HEK293 (cell line): ENCODE results near the gene TRAPPC12.

Source experiments
- CTCF ChIP-seq: fragments of 450-650 bp; formaldehyde crosslinking; IDR thresholded peaks from 2 replicates; pipeline ENCODE4 v1.5.1; 2016; ENCODE audit warnings: missing biosample characterization, missing genetic modification characterization
- HIC1 ChIP-seq: fragments of 450-650 bp; formaldehyde crosslinking; IDR thresholded peaks from 2 replicates; pipeline ENCODE4 v1.5.1; 2016; ENCODE audit warnings: missing biosample characterization, missing genetic modification characterization
- OVOL3 ChIP-seq: fragments of 450-650 bp; formaldehyde crosslinking; IDR thresholded peaks from 2 replicates; pipeline ENCODE4 v1.5.1; 2016; ENCODE audit warnings: missing biosample characterization, missing genetic modification characterization
- PRDM1 ChIP-seq: fragments of 450-650 bp; formaldehyde crosslinking; IDR thresholded peaks from 2 replicates; pipeline ENCODE4; 2016; ENCODE audit warnings: missing biosample characterization, missing genetic modification characterization
- PRDM10 ChIP-seq: fragments of 450-650 bp; formaldehyde crosslinking; IDR thresholded peaks from 2 replicates; pipeline ENCODE4 v1.5.1; 2016; ENCODE audit warnings: missing biosample characterization, missing genetic modification characterization
- ZNF157 ChIP-seq: fragments of 450-650 bp; formaldehyde crosslinking; IDR thresholded peaks from 2 replicates; pipeline ENCODE4 v1.5.1; 2016; ENCODE audit warnings: missing biosample characterization, missing genetic modification characterization
- ZNF184 ChIP-seq: fragments of 450-650 bp; IDR thresholded peaks from 2 replicates; pipeline ENCODE4 v1.5.1; 2018; ENCODE audit warnings: missing biosample characterization, mild to moderate bottlenecking, missing genetic modification characterization
- ZNF19 ChIP-seq: fragments of 450-650 bp; formaldehyde crosslinking; IDR thresholded peaks from 2 replicates; pipeline ENCODE4; 2016; ENCODE audit warnings: missing biosample characterization, missing genetic modification characterization, low read depth
- ZNF2 ChIP-seq: fragments of 450-650 bp; formaldehyde crosslinking; IDR thresholded peaks from 2 replicates; pipeline ENCODE4 v1.5.1; 2016; ENCODE audit warnings: missing biosample characterization, missing genetic modification characterization
- ZNF521 ChIP-seq: fragments of 450-650 bp; formaldehyde crosslinking; IDR thresholded peaks from 2 replicates; pipeline ENCODE4 v1.5.1; 2017; ENCODE audit warnings: missing biosample characterization, mild to moderate bottlenecking, missing genetic modification characterization
- ZNF624 ChIP-seq: fragments of 450-650 bp; formaldehyde crosslinking; IDR thresholded peaks from 2 replicates; pipeline ENCODE4 v1.5.1; 2017; ENCODE audit warnings: missing biosample characterization, missing genetic modification characterization
- ZNF677 ChIP-seq: fragments of 450-650 bp; IDR thresholded peaks from 2 replicates; pipeline ENCODE4 v1.5.0; 2018; ENCODE audit warnings: missing biosample characterization, mild to moderate bottlenecking, missing genetic modification characterization, moderate library complexity
- ZNF76 ChIP-seq: fragments of 450-650 bp; formaldehyde crosslinking; IDR thresholded peaks from 2 replicates; pipeline ENCODE4; 2016; ENCODE audit warnings: low read depth, missing biosample characterization, missing genetic modification characterization, borderline replicate concordance
- ZNF791 ChIP-seq: fragments of 450-650 bp; formaldehyde crosslinking; IDR thresholded peaks from 2 replicates; pipeline ENCODE4 v1.5.1; 2016; ENCODE audit warnings: missing biosample characterization, missing genetic modification characterization
- ZNF843 ChIP-seq: fragments of 450-650 bp; formaldehyde crosslinking; IDR thresholded peaks from 2 replicates; pipeline ENCODE4 v1.5.1; 2016; ENCODE audit warnings: missing biosample characterization, missing genetic modification characterization
- ZSCAN18 ChIP-seq: fragments of 450-650 bp; formaldehyde crosslinking; IDR thresholded peaks from 2 replicates; pipeline ENCODE4 v1.5.1; 2016; ENCODE audit warnings: missing biosample characterization, missing genetic modification characterization
- TF ChIP-seq, protein P1 (sequence below): sonication (generic); formaldehyde crosslinking; IDR thresholded peaks from 2 replicates; pipeline ENCODE4 v1.8.1; 2022; ENCODE audit warnings: mild to moderate bottlenecking, moderate library complexity, missing genetic modification reagents
- TF ChIP-seq, protein P2 (sequence below): fragments of 450-650 bp; formaldehyde crosslinking; IDR thresholded peaks from 2 replicates; pipeline ENCODE4 v1.5.1; 2017; ENCODE audit warnings: missing biosample characterization, missing genetic modification characterization
- TF ChIP-seq, protein P3 (sequence below): fragments of 450-650 bp; formaldehyde crosslinking; IDR thresholded peaks from 2 replicates; pipeline ENCODE4 v1.5.1; 2016; ENCODE audit warnings: missing biosample characterization, missing genetic modification characterization, low read depth
- TF ChIP-seq, protein P4 (sequence below): fragments of 450-650 bp; formaldehyde crosslinking; IDR thresholded peaks from 2 replicates; pipeline ENCODE4 v1.5.0; 2017; ENCODE audit warnings: missing biosample characterization, missing genetic modification characterization, borderline replicate concordance

The TRAPPC12 gene

GRCh38 chr2:3379647-3380534, at the start of gene TRAPPC12 (continued):
- no peak for TF ChIP-seq ZNF19
- no peak for TF ChIP-seq ZNF624 (tag by site-specific recombination)
- TF ChIP-seq ZSCAN18, result no peak
- TF ChIP-seq, protein P1, sequence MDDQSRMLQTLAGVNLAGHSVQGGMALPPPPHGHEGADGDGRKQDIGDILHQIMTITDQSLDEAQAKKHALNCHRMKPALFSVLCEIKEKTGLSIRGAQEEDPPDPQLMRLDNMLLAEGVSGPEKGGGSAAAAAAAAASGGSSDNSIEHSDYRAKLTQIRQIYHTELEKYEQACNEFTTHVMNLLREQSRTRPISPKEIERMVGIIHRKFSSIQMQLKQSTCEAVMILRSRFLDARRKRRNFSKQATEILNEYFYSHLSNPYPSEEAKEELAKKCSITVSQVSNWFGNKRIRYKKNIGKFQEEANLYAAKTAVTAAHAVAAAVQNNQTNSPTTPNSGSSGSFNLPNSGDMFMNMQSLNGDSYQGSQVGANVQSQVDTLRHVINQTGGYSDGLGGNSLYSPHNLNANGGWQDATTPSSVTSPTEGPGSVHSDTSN (CRISPR knock-in tag), result peak; percentile 87; the same call in 1 of the 2 replicates
- no peak for TF ChIP-seq ZNF677 (tag by site-specific recombination)
- TF ChIP-seq ZNF521 (tag by site-specific recombination), result no peak
- peak; percentile 31; the same call in 1 of the 2 replicates for TF ChIP-seq ZNF2 (tag by site-specific recombination)
- TF ChIP-seq HIC1 (tag by site-specific recombination), result peak; percentile 47; the same call in 1 of the 2 replicates
- 0 out of 2 replicates have a peak, but pooled peaks have one; percentile 42 for TF ChIP-seq ZNF843 (tag by site-specific recombination)
- peak; percentile 96 for TF ChIP-seq CTCF (tag by site-specific recombination)
- no peak for TF ChIP-seq PRDM1 (tag by site-specific recombination)
- no peak for TF ChIP-seq OVOL3 (tag by site-specific recombination)
- TF ChIP-seq, protein P2, sequence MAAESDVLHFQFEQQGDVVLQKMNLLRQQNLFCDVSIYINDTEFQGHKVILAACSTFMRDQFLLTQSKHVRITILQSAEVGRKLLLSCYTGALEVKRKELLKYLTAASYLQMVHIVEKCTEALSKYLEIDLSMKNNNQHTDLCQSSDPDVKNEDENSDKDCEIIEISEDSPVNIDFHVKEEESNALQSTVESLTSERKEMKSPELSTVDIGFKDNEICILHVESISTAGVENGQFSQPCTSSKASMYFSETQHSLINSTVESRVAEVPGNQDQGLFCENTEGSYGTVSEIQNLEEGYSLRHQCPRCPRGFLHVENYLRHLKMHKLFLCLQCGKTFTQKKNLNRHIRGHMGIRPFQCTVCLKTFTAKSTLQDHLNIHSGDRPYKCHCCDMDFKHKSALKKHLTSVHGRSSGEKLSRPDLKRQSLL (tag by site-specific recombination), result no peak
- no peak for TF ChIP-seq ZNF791 (tag by site-specific recombination)
- no peak for TF ChIP-seq ZNF157 (tag by site-specific recombination)
- TF ChIP-seq, protein P3, sequence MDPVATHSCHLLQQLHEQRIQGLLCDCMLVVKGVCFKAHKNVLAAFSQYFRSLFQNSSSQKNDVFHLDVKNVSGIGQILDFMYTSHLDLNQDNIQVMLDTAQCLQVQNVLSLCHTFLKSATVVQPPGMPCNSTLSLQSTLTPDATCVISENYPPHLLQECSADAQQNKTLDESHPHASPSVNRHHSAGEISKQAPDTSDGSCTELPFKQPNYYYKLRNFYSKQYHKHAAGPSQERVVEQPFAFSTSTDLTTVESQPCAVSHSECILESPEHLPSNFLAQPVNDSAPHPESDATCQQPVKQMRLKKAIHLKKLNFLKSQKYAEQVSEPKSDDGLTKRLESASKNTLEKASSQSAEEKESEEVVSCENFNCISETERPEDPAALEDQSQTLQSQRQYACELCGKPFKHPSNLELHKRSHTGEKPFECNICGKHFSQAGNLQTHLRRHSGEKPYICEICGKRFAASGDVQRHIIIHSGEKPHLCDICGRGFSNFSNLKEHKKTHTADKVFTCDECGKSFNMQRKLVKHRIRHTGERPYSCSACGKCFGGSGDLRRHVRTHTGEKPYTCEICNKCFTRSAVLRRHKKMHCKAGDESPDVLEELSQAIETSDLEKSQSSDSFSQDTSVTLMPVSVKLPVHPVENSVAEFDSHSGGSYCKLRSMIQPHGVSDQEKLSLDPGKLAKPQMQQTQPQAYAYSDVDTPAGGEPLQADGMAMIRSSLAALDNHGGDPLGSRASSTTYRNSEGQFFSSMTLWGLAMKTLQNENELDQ (tag by site-specific recombination), result no peak
- no peak for TF ChIP-seq PRDM10 (tag by site-specific recombination)
- no peak for TF ChIP-seq ZNF184
- no peak for TF ChIP-seq ZNF76 (tag by site-specific recombination)
- TF ChIP-seq, protein P4, sequence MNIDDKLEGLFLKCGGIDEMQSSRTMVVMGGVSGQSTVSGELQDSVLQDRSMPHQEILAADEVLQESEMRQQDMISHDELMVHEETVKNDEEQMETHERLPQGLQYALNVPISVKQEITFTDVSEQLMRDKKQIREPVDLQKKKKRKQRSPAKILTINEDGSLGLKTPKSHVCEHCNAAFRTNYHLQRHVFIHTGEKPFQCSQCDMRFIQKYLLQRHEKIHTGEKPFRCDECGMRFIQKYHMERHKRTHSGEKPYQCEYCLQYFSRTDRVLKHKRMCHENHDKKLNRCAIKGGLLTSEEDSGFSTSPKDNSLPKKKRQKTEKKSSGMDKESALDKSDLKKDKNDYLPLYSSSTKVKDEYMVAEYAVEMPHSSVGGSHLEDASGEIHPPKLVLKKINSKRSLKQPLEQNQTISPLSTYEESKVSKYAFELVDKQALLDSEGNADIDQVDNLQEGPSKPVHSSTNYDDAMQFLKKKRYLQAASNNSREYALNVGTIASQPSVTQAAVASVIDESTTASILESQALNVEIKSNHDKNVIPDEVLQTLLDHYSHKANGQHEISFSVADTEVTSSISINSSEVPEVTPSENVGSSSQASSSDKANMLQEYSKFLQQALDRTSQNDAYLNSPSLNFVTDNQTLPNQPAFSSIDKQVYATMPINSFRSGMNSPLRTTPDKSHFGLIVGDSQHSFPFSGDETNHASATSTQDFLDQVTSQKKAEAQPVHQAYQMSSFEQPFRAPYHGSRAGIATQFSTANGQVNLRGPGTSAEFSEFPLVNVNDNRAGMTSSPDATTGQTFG (tag by site-specific recombination), result no peak
